ENCODE measurements around the gene CYP27B1.

CYP27B1 gene

GRCh38 chr12:57735952-57736740 is 30.7 kb downstream of the CYP27B1 start:
- TF ChIP-seq TAF1 (IDR thresholded peaks at IDR 0.05; ENCODE audit: borderline replicate concordance, insufficient read depth, low read length) (no peak), POLR2AphosphoS5 (IDR thresholded peaks at IDR 0.05; ENCODE audit: low read depth, low read length) (no peak), SIN3A (IDR thresholded peaks at IDR 0.05; ENCODE audit: borderline replicate concordance, insufficient read depth, low read length) (no peak), FOXP2 (optimal IDR thresholded peaks at IDR 0.05; ENCODE audit: borderline replicate concordance, extremely low read depth, extremely low read length, insufficient read depth) (no peak), REST (IDR thresholded peaks at IDR 0.05; ENCODE audit: insufficient read depth in 1 of 2, low read depth in 2 of 2, low read length in 2 of 2) (no peak)

GRCh38 chr12:57735198-57735855 is 31.6 kb downstream of the CYP27B1 start:
- TF ChIP-seq SIN3A (IDR thresholded peaks at IDR 0.05; ENCODE audit: borderline replicate concordance, insufficient read depth, low read length): no peak
- no peak for TF ChIP-seq POLR2AphosphoS5 (IDR thresholded peaks at IDR 0.05; ENCODE audit: low read depth, low read length)
- no peak for TF ChIP-seq FOXP2 (optimal IDR thresholded peaks at IDR 0.05; ENCODE audit: borderline replicate concordance, extremely low read depth, extremely low read length, insufficient read depth)
- TF ChIP-seq TAF1 (IDR thresholded peaks at IDR 0.05; ENCODE audit: borderline replicate concordance, insufficient read depth, low read length): no peak
- no peak for TF ChIP-seq REST (IDR thresholded peaks at IDR 0.05; ENCODE audit: insufficient read depth in 1 of 2, low read depth in 2 of 2, low read length in 2 of 2)

DNA sequence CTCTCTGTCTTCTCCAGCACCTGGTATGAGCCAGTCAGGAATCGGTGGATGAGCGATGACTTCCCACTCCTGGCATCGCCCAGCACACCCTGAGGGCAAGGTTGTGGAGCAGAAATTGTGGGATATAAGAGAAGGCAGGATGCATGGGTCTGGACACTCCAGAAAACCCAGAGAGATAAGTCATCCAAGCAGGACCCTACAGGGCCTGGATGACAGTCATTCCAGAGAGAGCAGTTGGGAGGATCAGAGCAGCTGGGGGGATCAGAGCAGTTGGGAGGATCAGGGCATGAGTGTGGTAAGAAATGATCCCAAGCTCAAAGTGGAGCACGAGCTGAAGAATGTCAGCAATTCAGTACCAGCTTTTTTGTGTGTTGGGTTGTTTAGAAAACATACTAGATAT is 32.3 kb downstream of the CYP27B1 start:
- no peak for TF ChIP-seq FOXP2 (optimal IDR thresholded peaks at IDR 0.05; ENCODE audit: borderline replicate concordance, extremely low read depth, extremely low read length, insufficient read depth)
- no peak for TF ChIP-seq SIN3A (IDR thresholded peaks at IDR 0.05; ENCODE audit: borderline replicate concordance, insufficient read depth, low read length)

DNA sequence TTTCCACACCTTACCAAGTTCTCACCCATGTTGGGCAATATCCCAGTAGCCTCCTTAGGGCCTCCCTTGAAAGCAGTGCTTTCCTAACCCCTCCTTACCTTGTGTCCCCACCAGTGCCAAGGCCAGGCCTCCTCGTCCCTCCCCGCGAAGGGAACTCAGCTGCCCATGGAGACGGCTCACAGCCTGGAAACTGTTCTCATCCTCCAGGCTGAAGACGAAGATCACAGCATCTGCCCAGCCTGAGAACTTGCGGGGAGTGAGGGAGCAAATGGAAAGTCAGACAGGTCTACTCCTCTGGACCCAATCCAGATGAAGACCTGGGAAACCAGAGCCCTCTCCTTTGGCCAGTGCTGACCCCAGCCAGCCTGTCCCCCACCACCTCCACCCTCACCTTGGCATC is 33.0 kb downstream of the CYP27B1 start:
- TF ChIP-seq TAF1 (IDR thresholded peaks at IDR 0.05; ENCODE audit: borderline replicate concordance, insufficient read depth, low read length) (no peak), REST (IDR thresholded peaks at IDR 0.05; ENCODE audit: insufficient read depth in 1 of 2, low read depth in 2 of 2, low read length in 2 of 2) (no peak), FOXP2 (optimal IDR thresholded peaks at IDR 0.05; ENCODE audit: borderline replicate concordance, extremely low read depth, extremely low read length, insufficient read depth) (no peak), POLR2AphosphoS5 (IDR thresholded peaks at IDR 0.05; ENCODE audit: low read depth, low read length) (no peak), SIN3A (IDR thresholded peaks at IDR 0.05; ENCODE audit: borderline replicate concordance, insufficient read depth, low read length) (no peak)

DNA sequence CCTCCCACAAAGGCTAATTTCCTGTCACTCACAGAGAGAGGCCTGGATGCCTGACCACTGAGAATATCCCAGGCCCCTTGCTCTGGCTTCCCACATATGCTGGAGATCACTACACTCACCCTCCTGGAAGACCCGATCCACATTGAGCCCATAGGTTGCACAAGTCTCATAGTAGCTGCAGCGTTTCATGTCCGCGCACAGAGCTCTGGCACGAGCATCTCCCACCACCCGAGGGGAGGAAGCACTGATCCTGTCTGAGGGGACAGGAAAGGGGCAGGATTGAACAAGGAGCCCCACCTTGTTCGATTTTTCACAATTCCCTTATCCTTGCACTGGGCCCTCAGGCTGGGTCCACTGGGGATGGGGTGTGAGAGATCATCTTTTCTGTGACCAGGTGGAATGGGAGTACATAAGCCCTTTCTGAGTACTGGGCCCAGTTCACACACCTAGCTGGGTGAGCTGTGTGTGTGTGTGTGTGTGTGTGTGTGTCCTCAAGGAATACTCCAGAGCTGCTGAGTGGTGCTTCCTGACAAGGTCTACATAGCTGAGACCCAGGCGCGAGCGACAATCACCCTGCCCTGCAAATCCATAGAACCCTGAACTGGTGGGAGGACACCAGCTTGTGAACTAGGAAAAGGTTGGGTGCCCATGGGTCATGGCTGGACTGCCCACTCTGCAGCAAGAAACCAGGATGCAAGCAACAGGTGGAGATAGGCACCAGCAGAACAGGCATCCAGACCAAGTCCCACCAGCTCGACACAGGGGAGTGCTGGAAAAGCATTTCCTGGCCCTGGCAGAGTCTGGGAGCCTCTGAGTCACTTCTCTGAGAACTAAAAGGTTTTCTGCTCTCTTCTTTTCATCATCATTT is 33.9 kb downstream of the CYP27B1 start:
- TF ChIP-seq REST (IDR thresholded peaks at IDR 0.05; ENCODE audit: insufficient read depth in 1 of 2, low read depth in 2 of 2, low read length in 2 of 2) (no peak), POLR2AphosphoS5 (IDR thresholded peaks at IDR 0.05; ENCODE audit: low read depth, low read length) (no peak), SIN3A (IDR thresholded peaks at IDR 0.05; ENCODE audit: borderline replicate concordance, insufficient read depth, low read length) (no peak), FOXP2 (optimal IDR thresholded peaks at IDR 0.05; ENCODE audit: borderline replicate concordance, extremely low read depth, extremely low read length, insufficient read depth) (no peak), TAF1 (IDR thresholded peaks at IDR 0.05; ENCODE audit: borderline replicate concordance, insufficient read depth, low read length) (no peak)

Data from PFSK-1 (cell line).